Muscle of leg (tissue), 11 donors: Measurements from ENCODE around the gene TMEM87A. TPM values are rescaled to one million over a fixed set of nuclear protein-coding genes. Genes with fewer than 3 reads are reported as not detected.

Experiments
- DNase-seq: peaks from one replicate; pipeline ENCODE4 v3.0.0; 2013
- H3K27ac ChIP-seq: one replicate; pipeline ENCODE4 v1.5.1; 2013; ENCODE audit warnings: mild to moderate bottlenecking, low read length, control low read depth
- H3K27me3 ChIP-seq: one replicate; pipeline ENCODE4 v1.6.1; 2013; ENCODE audit warnings: low read length; ENCODE audit not compliant: control insufficient read depth, insufficient read depth
- H3K36me3 ChIP-seq: one replicate; pipeline ENCODE4 v1.6.1; 2013; ENCODE audit warnings: low read length; ENCODE audit not compliant: control insufficient read depth, insufficient read depth
- H3K4me1 ChIP-seq: one replicate; pipeline ENCODE4 v1.6.1; 2013; ENCODE audit warnings: low read length; ENCODE audit not compliant: control insufficient read depth, insufficient read depth
- H3K4me3 ChIP-seq: one replicate; pipeline ENCODE4 v1.5.1; 2013; ENCODE audit warnings: low read length, control low read depth
- H3K9me3 ChIP-seq: replicated peaks from 2 replicates; pipeline ENCODE4 v1.6.1; 2013; ENCODE audit warnings: low read depth, low read length; ENCODE audit not compliant: control insufficient read depth
- WGBS: methylation state at CpG from one replicate; pipeline ENCODE4 v1.1.5; 2013; ENCODE audit warnings: missing lambda C conversion rate; ENCODE audit not compliant: insufficient coverage; 5-methylcytosine and 5-hydroxymethylcytosine counted together
- polyA plus RNA-seq, 8 donors: library from polyadenylated mRNA; unstranded; fragments of 120-200 nt; gene quantifications; one replicate each; pipeline versions ENCODE4 v1.2.1 to v1.2.3, GENCODE V29; 2013; ENCODE audit warnings: inconsistent platforms in 1 of 8, low replicate concordance in 1 of 8; ENCODE audit not compliant: insufficient read length in 8 of 8, insufficient read depth in 1 of 8
- total RNA-seq: library from RNA; stranded (reverse); fragments of 120-200 nt; gene quantifications from one replicate; pipeline ENCODE4 v1.2.4, GENCODE V29; 2013

TMEM87A gene
- total and polyA plus RNA-seq, 9 donors: 31.9 to 45.8 (median 35.2) TPM

DNA sequence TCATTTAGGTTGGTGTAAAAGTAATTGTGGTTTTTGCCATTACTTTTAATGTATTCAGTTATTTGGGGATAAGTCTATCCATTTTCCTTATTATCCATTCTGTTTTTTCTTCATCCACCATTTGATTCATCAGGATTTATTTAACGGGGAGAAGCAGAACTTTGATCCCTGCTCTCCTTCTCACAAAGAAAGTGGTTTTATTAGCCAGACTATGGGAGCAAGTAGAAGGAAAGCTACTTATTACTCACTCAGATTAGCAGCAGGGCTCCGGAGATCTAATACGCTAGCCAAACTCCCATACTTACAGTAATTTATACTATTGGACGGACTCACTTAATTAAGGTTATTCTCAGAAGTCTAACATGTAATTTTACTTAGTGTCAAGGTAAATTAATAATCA, 14.7 kb upstream of the TMEM87A start:
- Histone ChIP-seq H3K9me3 (no peaks in the 10 kb centered on the region), H3K4me3 (no peak overlapping the region), H3K4me1 (no peaks in the 10 kb centered on the region), H3K27me3 (no peaks in the 10 kb centered on the region), H3K27ac (no peak overlapping the region), H3K36me3 (peaks cover 10% of the 10 kb centered on the region)
- no CpG with 5 or more reads among the region's 4 CpGs for WGBS
- DNase-seq: no peak

DNA sequence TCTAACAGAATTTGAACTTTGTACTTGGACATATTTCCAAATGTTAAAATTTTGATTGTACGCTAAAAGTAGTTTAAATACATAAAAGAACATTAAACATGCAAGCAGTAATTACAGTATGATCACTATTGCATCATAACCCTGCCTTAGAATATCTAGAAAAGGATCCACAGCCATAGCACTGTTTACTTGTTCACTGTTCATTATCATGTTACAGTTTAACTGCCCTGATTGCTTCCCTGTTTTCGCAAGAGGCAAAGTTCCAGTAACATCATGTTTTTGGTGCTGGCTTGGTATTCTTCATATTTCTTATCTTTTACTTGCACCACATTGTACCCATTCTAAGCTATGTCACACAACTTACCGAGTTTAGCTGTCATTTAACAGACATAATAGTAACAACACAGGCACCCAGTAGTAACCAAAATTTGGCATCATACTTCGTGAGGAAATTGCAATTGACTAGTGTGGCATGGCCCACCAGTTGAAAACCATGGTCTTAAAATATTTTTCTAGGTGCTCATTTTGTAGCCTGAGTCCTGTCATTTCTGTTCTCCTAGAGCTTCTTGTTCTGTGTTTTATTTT, 13.3 kb upstream of the TMEM87A start:
- no peak for DNase-seq
- H3K4me1 ChIP-seq: no peaks in the 10 kb centered on the region
- no peak overlapping the region for H3K4me3 ChIP-seq
- peaks cover 10% of the 10 kb centered on the region for H3K36me3 ChIP-seq
- H3K27me3 ChIP-seq: no peaks in the 10 kb centered on the region
- WGBS: 100% methylated on average over 1 of the region's 4 CpGs
- no peak overlapping the region for H3K27ac ChIP-seq
- H3K9me3 ChIP-seq: no peaks in the 10 kb centered on the region

DNA sequence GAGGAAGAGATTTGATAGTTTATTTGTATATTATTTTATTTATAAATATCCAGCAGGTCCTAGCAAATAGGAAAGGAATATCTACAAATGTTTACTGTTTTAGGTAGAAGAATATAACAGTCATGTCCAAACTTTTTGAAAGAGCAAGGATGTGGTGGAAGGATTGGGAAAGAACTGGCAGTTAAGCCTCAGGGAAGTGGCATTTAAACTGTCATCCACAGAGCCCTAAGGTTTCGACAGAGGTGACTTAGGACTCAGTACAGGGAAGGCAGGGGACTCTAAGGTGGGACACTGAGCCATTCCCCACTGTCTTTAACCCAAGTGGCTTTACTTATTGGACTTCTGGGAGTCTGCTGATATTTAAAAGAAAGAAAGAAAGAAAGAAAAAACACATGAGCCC, 11.8 kb upstream of the TMEM87A start:
- H3K36me3 ChIP-seq: peaks cover 14% of the 10 kb centered on the region
- DNase-seq: no peak
- no peaks in the 10 kb centered on the region for H3K9me3 ChIP-seq
- no peak overlapping the region for H3K4me3 ChIP-seq
- H3K4me1 ChIP-seq: no peaks in the 10 kb centered on the region
- H3K27me3 ChIP-seq: no peaks in the 10 kb centered on the region
- H3K27ac ChIP-seq: no peak overlapping the region
- no CpG with 5 or more reads among the region's 1 CpG for WGBS

DNA sequence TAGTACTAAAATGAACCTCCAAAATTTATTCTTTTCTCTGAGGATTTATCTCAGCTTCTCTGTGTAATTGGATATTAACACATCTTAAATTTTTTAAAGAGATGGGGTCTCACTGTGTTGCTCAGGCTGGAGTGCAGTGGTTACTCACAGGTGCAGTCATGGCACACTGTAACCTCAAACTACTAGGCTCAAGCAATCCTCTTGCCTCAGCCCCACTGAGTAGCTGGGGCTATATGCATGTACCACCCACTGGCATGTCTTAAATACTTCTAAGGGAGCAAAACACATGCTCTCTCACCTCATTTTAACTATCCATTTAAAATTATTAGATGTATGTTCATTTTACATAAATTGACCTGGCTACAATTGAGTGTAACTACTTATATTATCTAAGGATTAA, 11.3 kb upstream of the TMEM87A start:
- H3K36me3 ChIP-seq: peaks cover 14% of the 10 kb centered on the region
- H3K4me1 ChIP-seq: no peaks in the 10 kb centered on the region
- H3K4me3 ChIP-seq: no peak overlapping the region
- no peak for DNase-seq
- no peaks in the 10 kb centered on the region for H3K9me3 ChIP-seq
- no peaks in the 10 kb centered on the region for H3K27me3 ChIP-seq
- H3K27ac ChIP-seq: no peak overlapping the region

DNA sequence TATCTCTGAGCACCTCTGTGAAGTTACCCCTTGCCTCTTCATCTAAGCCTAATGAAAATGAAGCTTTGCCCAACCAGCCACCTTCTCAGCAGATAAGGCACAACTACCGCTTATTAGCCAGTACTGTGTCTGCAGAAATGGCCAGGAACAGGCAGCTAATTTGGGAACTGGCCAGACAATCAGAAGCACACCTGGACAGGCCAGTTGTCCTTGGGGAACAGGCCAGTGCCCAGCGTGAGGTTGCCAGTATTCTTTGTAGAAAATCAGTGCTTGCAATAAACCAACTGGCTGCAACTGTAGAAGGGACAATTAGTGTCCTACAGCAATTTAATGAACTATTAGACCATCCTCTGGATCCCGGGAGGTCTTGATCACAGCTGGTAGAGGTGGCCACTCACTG, 10.4 kb upstream of the TMEM87A start:
- H3K27ac ChIP-seq: no peak overlapping the region
- no peak overlapping the region for H3K4me3 ChIP-seq
- H3K9me3 ChIP-seq: no peaks in the 10 kb centered on the region
- no peaks in the 10 kb centered on the region for H3K4me1 ChIP-seq
- H3K27me3 ChIP-seq: no peaks in the 10 kb centered on the region
- 78% methylated on average over 2 of the region's 3 CpGs for WGBS
- no peak for DNase-seq
- H3K36me3 ChIP-seq: peaks cover 20% of the 10 kb centered on the region

DNA sequence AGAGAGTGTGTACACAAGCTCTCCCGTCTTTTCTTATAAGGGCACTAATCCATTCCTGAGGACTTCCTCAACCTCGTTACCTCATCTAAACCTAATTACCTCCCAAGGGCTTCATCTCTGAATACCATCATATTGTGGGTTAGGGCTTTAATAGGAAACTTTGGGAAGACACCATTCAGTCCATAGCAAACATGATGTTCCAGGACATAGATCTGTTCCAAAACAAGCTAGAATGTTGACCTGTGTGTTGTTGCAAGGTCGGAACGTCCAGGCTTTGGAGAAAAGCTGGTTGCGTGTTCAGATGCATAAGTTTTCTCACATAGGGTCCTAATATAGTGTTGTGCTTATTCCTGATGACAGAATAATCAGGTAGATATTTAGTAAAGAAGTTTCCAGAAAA, 9.7 kb upstream of the TMEM87A start:
- Histone ChIP-seq H3K4me1 (no peaks in the 10 kb centered on the region), H3K36me3 (peaks cover 23% of the 10 kb centered on the region), H3K27ac (no peak overlapping the region), H3K4me3 (no peak overlapping the region), H3K9me3 (no peaks in the 10 kb centered on the region), H3K27me3 (no peaks in the 10 kb centered on the region)
- DNase-seq: no peak
- 58% methylated on average over 3 of the region's 5 CpGs for WGBS

DNA sequence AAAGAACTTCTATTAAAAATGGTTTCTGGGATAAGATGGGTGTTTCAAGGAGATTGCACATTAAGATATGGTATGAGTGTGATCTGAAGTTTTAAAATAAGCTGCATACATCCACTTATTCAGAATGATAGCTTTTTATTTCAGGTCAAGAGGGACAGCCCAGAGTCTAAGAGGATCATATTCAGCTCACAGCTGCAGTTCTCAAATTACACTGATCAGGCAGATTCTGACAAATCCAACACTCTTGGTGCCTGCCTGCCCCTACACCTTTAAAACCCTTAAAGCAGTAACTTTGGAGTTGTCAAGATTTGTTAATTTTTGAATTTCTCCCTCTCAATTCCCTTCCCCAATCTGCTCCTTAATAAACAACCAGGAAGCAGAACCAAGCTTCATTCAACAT, 9.1 kb upstream of the TMEM87A start:
- no peaks in the 10 kb centered on the region for H3K4me1 ChIP-seq
- H3K27me3 ChIP-seq: no peaks in the 10 kb centered on the region
- DNase-seq: no peak
- peaks cover 26% of the 10 kb centered on the region for H3K36me3 ChIP-seq
- H3K27ac ChIP-seq: no peak overlapping the region
- no peaks in the 10 kb centered on the region for H3K9me3 ChIP-seq
- no peak overlapping the region for H3K4me3 ChIP-seq

DNA sequence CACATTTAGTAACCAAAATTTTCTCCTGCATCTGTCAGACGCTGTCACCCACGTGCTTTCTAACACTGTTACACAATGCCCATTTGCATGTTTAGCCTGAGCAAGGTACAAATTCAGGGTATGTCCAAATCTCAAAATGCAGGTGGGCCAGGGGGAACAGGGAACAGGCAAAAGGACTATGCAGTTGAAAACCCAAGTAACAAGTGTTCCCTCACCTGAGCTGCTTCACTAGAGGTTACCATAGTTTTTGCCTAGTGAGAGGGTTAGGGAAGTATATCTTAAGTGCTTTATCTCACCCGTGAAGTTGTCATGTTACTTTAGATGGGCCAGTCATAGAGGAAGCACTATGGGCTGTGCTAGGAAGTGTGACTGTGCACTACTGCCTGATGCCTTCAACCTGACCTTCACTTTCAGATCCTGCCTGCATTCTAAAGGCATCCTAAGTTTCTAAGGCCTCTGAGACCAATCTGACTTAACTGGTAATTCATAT, 6.0 kb upstream of the TMEM87A start:
- WGBS: no CpG with 5 or more reads among the region's 3 CpGs
- Histone ChIP-seq H3K36me3 (peaks cover 26% of the 10 kb centered on the region), H3K4me3 (no peak overlapping the region), H3K27me3 (no peaks in the 10 kb centered on the region), H3K4me1 (peaks cover 11% of the 10 kb centered on the region), H3K9me3 (no peaks in the 10 kb centered on the region), H3K27ac (no peak overlapping the region)
- DNase-seq: no peak

DNA sequence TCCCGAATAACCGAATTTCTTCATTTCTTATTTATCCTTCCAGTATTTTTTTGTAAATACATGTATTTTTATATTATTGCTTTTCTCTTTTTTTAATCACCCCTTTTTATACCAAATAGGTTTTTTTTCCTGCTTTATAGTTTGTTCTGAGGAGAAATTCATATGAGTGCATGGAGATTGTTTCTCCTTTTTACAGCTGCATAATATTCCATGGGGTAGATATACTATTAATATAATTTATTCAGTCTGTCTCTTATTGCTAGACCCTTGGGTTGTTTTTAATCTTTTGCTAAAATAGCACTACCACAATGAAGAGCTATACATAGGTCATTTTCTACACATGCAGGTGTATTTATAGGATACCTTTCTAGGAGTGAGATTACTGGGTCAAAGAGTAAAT, 3.5 kb upstream of the TMEM87A start:
- peaks cover 21% of the 10 kb centered on the region for H3K36me3 ChIP-seq

DNA sequence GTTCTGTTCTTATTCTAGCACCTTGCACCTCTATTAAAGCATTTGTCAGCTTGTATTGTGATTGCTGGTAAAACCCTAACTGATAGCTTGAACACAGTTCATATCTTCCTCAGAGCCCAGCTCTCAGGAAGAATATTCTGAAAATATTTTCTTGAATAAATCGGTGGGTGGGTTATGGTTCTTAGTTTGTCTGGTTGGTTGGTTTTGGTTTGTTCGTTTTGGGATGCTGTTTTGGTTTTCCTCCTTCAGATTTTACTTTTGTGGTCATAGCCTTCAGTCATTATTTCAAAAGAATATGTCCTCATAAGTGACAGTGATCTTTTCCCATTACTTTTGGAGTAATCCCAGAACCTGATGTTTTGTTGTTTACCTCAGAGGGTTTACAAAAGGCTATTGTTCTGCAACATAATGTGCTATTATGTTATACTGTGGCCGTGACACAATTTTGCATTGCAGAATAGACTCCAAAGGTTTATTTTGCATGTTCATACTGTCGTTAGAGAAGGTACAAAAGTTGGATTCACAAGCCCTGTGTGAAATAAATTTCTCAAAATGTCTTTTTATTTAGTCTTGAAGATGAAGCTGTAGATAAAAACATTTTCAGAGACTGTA, 2.7 kb upstream of the TMEM87A start:
- 80% methylated on average over 1 of the region's 4 CpGs for WGBS
- Histone ChIP-seq H3K4me1 (peaks cover 13% of the 10 kb centered on the region), H3K4me3 (no peak overlapping the region), H3K36me3 (peaks cover 19% of the 10 kb centered on the region), H3K9me3 (no peaks in the 10 kb centered on the region), H3K27ac (peak overlapping the region; percentile 56), H3K27me3 (no peaks in the 10 kb centered on the region)
- no peak for DNase-seq

More for the DNA sequence above, 3.5 kb upstream of the TMEM87A start:
- no CpG with 5 or more reads among the region's 2 CpGs for WGBS
- no peak overlapping the region for H3K27ac ChIP-seq
- peaks cover 13% of the 10 kb centered on the region for H3K4me1 ChIP-seq
- no peak overlapping the region for H3K4me3 ChIP-seq
- DNase-seq: no peak
- no peaks in the 10 kb centered on the region for H3K27me3 ChIP-seq
- no peaks in the 10 kb centered on the region for H3K9me3 ChIP-seq

DNA sequence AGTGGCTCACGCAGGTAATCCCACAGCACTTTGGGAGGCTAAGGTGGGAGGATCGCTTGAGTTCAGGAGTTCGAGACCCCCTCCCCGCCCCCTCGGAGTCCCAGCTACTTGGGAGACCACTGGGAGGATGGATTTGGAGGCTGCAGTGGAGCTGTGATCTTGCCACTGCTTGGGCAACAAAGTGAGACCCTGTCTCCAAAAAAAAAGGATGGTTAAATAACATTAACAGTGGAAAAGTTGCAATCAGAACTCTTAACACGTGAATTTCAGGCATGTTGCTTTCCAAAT, 1.4 kb upstream of the TMEM87A start:
- Histone ChIP-seq H3K36me3 (peaks cover 12% of the 10 kb centered on the region), H3K4me1 (peaks cover 13% of the 10 kb centered on the region), H3K27ac (peak overlapping the region; percentile 99), H3K27me3 (no peaks in the 10 kb centered on the region), H3K9me3 (no peaks in the 10 kb centered on the region), H3K4me3 (peak overlapping the region; percentile 68)
- WGBS: 60% methylated on average over 2 of the region's 6 CpGs
- no peak for DNase-seq
